Uterus (tissue), 4 donors: ENCODE results near the gene EPB41L3. TPM values are rescaled to one million over a fixed set of nuclear protein-coding genes. Genes with fewer than 3 reads are reported as not detected.

Experiments
- DNase-seq, 2 donors: peaks; one replicate each; pipeline ENCODE4 v3.0.0-alpha.2; 2019 to 2020
- H3K27ac ChIP-seq, 2 donors: fragments of 200-600 bp; sonication (generic); 1 replicate in 1 of 2; 2 replicates in 1 of 2; pipeline ENCODE4 v1.5.1; 2016 to 2018
- H3K27me3 ChIP-seq, 2 donors: fragments of 200-600 bp; sonication (generic); one replicate each; pipeline ENCODE4 v1.5.1; 2018 to 2019; ENCODE audit warnings: control low read depth in 1 of 2
- H3K36me3 ChIP-seq, 2 donors: fragments of 200-600 bp; sonication (generic); one replicate each; pipeline ENCODE4 v1.5.1; 2019; ENCODE audit warnings: control low read depth in 1 of 2
- H3K4me1 ChIP-seq, 2 donors: fragments of 200-600 bp; sonication (generic); one replicate each; pipeline ENCODE4 v1.5.1; 2018 to 2019; ENCODE audit warnings: control low read depth in 1 of 2
- H3K4me3 ChIP-seq, 2 donors: fragments of 200-600 bp; sonication (generic); 1 replicate in 1 of 2; 2 replicates in 1 of 2; pipeline ENCODE4 v1.5.1; 2018 to 2019; ENCODE audit warnings: mild to moderate bottlenecking in 1 of 2
- H3K9me3 ChIP-seq, 2 donors: fragments of 200-600 bp; sonication (generic); one replicate each; pipeline ENCODE4 v1.5.1; 2019; ENCODE audit warnings: control low read depth in 1 of 2
- POLR2A ChIP-seq, 2 donors: fragments of 450-650 bp; IDR thresholded peaks; one replicate each; pipeline ENCODE4 v1.6.1; 2016; ENCODE audit warnings: antibody characterized with exemption in 2 of 2, mild to moderate bottlenecking in 1 of 2, moderate library complexity in 1 of 2
- intact Hi-C: fragments of 100-400 bp; cut with DNase I; formaldehyde crosslinking; loops from one replicate; pipeline ENCODE4 v1.15.1; 2023; ENCODE audit warnings: low total_unique reads
- total RNA-seq, 4 donors: library from RNA; depleted of rRNA in 3 of 4; stranded (reverse); fragments of >200 nt in 3 of 4; gene quantifications; one replicate each; pipeline versions ENCODE4 v1.1.0 to v1.2.4, GENCODE V29; 2014 to 2023
- TF ChIP-seq, protein P1 (sequence below), 4 experiments: fragments of 200-600 bp in 2 of 4; fragments of 450-650 bp in 2 of 4; sonication (generic) in 2 of 4; IDR thresholded peaks; one replicate each; pipeline ENCODE4 v1.5.1; 2016 to 2019; ENCODE audit warnings: antibody characterized with exemption in 4 of 4, mild to moderate bottlenecking in 2 of 4, moderate library complexity in 1 of 4
- donor health status: DM: yes; HTN: yes; CAD: no.

EPB41L3 gene
- total RNA-seq, 4 donors from 2014 or later, result 31.5 to 111 (median 57.1) TPM

DNA sequence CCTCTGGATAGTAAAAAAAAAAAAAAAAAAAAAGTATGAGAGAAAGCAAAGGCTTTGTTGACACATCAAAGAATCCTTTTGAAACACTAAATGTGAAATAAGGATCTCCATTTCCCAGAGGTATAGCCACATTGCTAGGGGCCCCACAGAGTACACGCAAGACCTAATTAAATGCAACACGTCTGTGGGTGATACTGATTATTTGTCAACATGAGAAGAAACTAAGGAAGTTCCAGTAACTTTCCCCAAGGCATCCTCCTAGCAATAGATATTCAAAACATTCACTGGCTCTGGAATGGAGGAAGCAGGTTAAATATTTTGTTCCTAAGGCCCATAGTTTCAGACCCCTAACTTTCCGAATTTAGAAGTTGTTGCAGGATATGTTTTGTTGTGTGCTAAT is 24.6 kb upstream of the EPB41L3 start:
- Histone ChIP-seq H3K36me3 (no peaks in the 10 kb centered on the region), H3K4me3 (no peak overlapping the region), H3K27ac (no peak overlapping the region), H3K4me1 (no peaks in the 10 kb centered on the region), H3K27me3 (no peaks in the 10 kb centered on the region), H3K9me3 (no peaks in the 10 kb centered on the region)
- TF ChIP-seq, protein P1, sequence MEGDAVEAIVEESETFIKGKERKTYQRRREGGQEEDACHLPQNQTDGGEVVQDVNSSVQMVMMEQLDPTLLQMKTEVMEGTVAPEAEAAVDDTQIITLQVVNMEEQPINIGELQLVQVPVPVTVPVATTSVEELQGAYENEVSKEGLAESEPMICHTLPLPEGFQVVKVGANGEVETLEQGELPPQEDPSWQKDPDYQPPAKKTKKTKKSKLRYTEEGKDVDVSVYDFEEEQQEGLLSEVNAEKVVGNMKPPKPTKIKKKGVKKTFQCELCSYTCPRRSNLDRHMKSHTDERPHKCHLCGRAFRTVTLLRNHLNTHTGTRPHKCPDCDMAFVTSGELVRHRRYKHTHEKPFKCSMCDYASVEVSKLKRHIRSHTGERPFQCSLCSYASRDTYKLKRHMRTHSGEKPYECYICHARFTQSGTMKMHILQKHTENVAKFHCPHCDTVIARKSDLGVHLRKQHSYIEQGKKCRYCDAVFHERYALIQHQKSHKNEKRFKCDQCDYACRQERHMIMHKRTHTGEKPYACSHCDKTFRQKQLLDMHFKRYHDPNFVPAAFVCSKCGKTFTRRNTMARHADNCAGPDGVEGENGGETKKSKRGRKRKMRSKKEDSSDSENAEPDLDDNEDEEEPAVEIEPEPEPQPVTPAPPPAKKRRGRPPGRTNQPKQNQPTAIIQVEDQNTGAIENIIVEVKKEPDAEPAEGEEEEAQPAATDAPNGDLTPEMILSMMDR (IDR thresholded peaks at IDR 0.05), result no peak
- TF ChIP-seq POLR2A (IDR thresholded peaks at IDR 0.05), result no peak
- intact Hi-C loops, result no loop called here
- DNase-seq, result no peak

DNA sequence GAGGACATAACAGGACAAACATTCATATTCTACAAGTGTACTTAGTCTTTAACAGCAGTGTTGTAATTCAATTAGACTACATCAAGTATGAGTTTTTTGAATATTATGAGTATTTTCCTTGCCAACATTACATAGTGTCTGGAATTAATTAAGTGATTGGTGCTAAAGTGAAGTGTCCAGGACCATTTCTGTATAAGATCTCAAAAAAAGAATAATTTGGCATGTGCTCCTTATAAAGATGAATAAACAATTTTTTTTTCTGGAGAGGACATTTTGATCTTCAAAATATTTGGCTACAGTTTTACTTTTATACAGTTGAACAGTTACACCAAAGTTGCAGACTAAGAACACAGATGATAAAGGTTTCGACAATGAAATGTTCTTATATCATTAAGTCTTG is 15.1 kb upstream of the EPB41L3 start:
- Histone ChIP-seq H3K36me3 (no peaks in the 10 kb centered on the region), H3K27me3 (no peaks in the 10 kb centered on the region), H3K9me3 (no peaks in the 10 kb centered on the region), H3K27ac (no peak overlapping the region), H3K4me1 (no peaks in the 10 kb centered on the region), H3K4me3 (no peak overlapping the region)
- intact Hi-C loops, result no loop called here
- TF ChIP-seq, protein P1 (IDR thresholded peaks at IDR 0.05), result no peak
- no peak for TF ChIP-seq POLR2A (IDR thresholded peaks at IDR 0.05)
- no peak for DNase-seq

DNA sequence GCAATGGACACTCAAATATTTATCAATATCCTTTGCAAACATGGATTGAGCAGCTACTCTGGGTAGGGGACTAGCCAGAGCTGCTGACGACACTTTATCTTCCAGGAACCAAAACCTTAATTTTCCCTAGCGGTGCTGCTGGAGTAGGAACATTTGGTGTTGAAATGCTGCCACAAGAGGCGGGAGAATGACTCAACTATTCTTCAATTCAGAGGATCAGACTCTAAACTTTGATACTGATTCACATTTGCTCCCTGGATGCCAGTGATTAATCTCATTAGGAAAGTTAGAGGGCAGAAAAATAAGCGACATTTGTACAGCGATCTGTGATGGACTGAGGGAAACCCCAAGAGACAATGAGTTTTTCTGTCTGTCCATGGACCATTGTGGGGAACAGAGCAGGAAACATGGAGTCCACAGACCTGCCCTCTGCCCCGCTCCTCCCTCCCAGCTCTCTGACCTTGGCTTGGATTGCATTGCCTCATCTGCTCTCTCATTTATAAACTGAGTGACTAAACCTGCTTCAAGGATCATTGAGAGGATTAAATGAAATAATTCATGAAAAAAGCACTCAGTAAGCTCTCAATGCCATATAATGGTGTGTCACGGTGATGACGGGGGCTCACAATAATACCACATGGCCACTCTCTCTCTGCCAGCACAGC is 12.6 kb upstream of the EPB41L3 start:
- H3K4me3 ChIP-seq, result no peak overlapping the region
- no peaks in the 10 kb centered on the region for H3K4me1 ChIP-seq
- intact Hi-C loops, result no loop called here
- no peak overlapping the region for H3K27ac ChIP-seq
- TF ChIP-seq, protein P1 (IDR thresholded peaks at IDR 0.05), result no peak
- no peak for TF ChIP-seq POLR2A (IDR thresholded peaks at IDR 0.05)
- no peaks in the 10 kb centered on the region for H3K9me3 ChIP-seq
- no peaks in the 10 kb centered on the region for H3K27me3 ChIP-seq
- H3K36me3 ChIP-seq, result no peaks in the 10 kb centered on the region
- peak in 1 of 2 donors; percentile 27 for DNase-seq

DNA sequence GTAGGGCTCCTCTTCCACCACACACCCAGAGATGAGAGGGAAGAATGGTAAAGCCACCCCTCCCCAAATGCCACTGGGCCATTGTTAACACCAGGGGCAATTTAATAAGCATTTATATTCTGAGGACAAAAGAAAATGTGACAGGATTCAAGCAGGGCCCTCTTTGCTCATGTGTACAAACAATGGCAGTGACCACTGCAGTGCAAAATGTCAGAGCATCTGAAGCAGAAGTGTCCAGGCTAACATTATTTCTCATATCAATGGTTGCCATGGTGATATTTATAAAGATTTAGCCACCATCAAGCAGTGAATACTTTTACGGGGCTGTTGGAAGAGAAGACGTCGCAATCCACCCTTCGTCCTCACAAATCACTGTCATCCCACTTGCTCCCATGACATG is 10.8 kb upstream of the EPB41L3 start:
- H3K27me3 ChIP-seq, result no peaks in the 10 kb centered on the region
- no peak overlapping the region for H3K27ac ChIP-seq
- intact Hi-C loops, result no loop called here
- H3K4me1 ChIP-seq, result no peaks in the 10 kb centered on the region
- no peak overlapping the region for H3K4me3 ChIP-seq
- DNase-seq, result no peak
- no peaks in the 10 kb centered on the region for H3K9me3 ChIP-seq
- no peaks in the 10 kb centered on the region for H3K36me3 ChIP-seq
- no peak for TF ChIP-seq POLR2A (IDR thresholded peaks at IDR 0.05)
- TF ChIP-seq, protein P1 (IDR thresholded peaks at IDR 0.05), result no peak

DNA sequence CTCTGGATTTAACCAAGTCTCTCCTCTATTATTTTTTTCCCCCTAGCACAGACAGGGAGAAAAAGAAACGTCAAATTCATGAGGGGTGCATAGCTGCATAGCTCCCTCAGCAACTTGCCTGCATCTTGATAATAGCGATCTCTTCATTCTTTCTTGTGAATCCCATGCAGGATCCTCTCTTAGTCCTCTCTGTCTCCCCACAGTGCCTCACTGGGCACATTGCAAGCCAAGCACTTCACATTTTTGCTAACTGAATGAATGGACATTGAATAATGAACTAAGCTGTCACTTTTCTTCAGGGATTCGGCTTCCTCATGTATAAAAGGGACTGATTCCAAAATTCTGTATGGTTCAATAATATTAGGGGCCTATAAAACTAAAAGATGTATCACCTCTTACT is 2.9 kb upstream of the EPB41L3 start:
- no peak for TF ChIP-seq POLR2A (IDR thresholded peaks at IDR 0.05)
- TF ChIP-seq, protein P1 (IDR thresholded peaks at IDR 0.05), result peak; percentile 12 to 56 (median 36)
- Histone ChIP-seq H3K4me3 (no peak overlapping the region), H3K27ac (no peak overlapping the region), H3K27me3 (no peaks in the 10 kb centered on the region), H3K4me1 (no peaks in the 10 kb centered on the region), H3K9me3 (no peaks in the 10 kb centered on the region), H3K36me3 (no peaks in the 10 kb centered on the region)
- intact Hi-C loops, result no loop called here
- no peak for DNase-seq
